ENCODE data around the gene DPH1.

DPH1 gene

DNA sequence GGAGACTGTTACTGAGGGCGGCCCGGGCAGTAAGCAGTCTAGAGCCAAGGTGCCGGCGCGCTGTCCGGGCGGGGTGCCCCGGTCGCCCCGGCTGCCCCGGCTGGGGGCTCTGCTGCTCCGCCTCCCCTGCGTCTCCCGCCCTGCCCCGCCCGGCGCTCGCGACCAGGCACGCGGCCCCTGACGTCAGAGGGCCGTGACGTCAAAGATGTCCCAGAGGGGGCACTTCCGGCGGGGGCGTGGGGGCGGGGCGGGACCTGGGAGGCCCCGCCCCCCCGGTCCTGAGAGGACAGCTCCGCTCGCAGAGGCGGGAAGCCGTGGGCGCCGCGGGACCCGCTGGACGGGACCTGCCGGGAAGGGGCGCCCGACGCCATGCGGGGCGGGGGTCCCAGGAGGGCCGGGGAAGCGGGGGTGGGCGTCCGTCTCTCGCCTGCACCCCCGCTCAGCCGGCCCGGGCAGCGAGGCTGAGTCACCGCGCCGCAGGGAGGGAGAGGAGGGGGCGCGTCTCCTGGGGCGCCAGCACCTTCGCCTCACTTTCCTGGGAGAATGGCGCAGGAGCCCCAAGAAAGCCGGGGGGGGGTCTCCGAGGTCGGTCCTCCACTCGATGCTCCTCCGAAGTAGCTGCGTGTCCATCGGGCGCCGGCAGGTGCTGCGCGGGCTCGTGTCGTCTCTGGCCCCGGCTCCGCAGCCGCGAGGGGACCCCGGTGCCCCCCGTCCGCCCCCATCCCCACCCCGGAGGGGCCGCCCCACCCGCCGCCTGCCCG lies 20.5 kb downstream of the DPH1 start:
- peak; percentile 57 for DNase-seq (ENCODE audit: low spot score)

GRCh38 chr17:2051061-2051932 lies 21.3 kb downstream of the DPH1 start:
- no peak for DNase-seq (ENCODE audit: low spot score)

DNA sequence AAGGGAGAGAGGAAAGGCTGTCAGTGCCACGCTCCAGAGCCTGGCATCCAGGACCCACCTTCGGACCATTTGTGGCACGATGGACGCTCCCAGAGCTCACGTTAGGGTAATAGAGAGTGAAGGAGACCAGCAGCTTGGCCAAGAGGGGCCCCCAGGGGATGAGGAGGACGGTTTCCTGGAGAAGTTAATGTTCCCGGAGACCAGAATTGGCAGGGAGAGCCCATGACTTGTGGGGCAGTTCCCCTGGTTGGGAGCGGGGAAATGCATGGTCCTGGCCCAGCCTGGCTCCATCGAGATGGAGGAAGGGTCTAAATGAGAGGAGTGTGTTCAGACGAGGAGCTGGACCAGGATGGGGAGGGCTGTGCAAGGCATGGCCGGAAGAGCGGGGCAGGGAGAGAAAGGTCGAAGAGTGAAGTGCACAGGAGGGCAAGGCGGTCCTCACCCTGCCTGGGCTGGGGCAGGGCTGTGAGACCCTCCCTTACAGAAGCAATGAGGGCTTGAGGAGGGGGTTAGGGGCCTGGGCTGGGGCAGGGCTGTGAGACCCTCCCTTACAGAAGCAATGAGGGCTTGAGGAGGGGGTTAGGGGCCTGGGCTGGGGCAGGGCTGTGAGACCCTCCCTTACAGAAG lies 22.1 kb downstream of the DPH1 start:
- DNase-seq (ENCODE audit: low spot score): no peak

- peak; percentile 63 for DNase-seq (ENCODE audit: low spot score)
Measured at GRCh38 chr17:2053380-2054261, 23.7 kb downstream of the DPH1 start.

DNA sequence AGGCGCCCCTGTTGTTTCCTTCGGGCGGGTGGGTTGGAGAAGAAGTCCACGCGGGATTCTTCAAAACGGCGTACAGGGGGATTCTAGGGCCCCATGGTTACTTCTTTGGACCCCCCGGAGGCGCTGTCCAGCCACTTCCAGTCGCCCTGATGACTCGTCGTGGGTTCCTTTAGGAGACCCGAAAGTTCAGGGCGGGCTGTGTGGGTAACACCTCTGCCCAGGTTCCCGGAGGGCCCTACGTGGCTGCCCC lies 24.2 kb downstream of the DPH1 start:
- no peak for DNase-seq (ENCODE audit: low spot score)

- DNase-seq (ENCODE audit: low spot score): peak; percentile 83
Measured at GRCh38 chr17:2054512-2055291, 24.7 kb downstream of the DPH1 start, which contains the start of gene HIC1. HIC1 (plus strand) TSS chr17:2055103; CDS start chr17:2056691, 1,588 bp downstream.

- no peak for DNase-seq (ENCODE audit: low spot score)
Measured at GRCh38 chr17:2055292-2056205, 25.6 kb downstream of the DPH1 start.

DNA sequence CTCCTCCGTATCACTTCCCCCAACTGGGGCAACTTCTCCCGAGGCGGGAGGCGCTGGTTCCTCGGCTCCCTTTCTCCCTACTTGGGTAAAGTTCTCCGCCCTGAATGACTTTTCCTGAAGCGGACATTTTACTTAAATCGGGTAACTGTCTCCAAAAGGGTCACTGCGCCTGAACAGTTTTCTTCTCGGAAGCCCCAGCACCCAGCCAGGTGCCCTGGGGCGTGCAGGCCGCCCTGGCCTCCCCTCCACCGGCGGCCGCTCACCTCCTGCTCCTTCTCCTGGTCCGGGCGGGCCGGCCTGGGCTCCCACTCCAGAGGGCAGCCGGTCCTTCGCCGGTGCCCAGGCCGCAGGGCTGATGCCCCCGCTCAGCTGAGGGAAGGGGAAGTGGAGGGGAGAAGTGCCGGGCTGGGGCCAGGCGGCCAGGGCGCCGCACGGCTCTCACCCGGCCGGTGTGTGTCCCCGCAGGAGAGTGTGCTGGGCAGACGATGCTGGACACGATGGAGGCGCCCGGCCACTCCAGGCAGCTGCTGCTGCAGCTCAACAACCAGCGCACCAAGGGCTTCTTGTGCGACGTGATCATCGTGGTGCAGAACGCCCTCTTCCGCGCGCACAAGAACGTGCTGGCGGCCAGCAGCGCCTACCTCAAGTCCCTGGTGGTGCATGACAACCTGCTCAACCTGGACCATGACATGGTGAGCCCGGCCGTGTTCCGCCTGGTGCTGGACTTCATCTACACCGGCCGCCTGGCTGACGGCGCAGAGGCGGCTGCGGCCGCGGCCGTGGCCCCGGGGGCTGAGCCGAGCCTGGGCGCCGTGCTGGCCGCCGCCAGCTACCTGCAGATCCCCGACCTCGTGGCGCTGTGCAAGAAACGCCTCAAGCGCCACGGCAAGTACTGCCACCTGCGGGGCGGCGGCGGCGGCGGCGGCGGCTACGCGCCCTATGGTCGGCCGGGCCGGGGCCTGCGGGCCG lies 26.5 kb downstream of the DPH1 start:
- DNase-seq (ENCODE audit: low spot score): peak; percentile 79

GRCh38 chr17:2057175-2057759 lies 27.3 kb downstream of the DPH1 start:
- DNase-seq (ENCODE audit: low spot score): no peak

DNA sequence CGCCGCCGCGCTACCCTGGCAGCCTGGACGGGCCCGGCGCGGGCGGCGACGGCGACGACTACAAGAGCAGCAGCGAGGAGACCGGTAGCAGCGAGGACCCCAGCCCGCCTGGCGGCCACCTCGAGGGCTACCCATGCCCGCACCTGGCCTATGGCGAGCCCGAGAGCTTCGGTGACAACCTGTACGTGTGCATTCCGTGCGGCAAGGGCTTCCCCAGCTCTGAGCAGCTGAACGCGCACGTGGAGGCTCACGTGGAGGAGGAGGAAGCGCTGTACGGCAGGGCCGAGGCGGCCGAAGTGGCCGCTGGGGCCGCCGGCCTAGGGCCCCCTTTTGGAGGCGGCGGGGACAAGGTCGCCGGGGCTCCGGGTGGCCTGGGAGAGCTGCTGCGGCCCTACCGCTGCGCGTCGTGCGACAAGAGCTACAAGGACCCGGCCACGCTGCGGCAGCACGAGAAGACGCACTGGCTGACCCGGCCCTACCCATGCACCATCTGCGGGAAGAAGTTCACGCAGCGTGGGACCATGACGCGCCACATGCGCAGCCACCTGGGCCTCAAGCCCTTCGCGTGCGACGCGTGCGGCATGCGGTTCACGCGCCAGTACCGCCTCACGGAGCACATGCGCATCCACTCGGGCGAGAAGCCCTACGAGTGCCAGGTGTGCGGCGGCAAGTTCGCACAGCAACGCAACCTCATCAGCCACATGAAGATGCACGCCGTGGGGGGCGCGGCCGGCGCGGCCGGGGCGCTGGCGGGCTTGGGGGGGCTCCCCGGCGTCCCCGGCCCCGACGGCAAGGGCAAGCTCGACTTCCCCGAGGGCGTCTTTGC lies 28.0 kb downstream of the DPH1 start:
- no peak for DNase-seq (ENCODE audit: low spot score)

DNA sequence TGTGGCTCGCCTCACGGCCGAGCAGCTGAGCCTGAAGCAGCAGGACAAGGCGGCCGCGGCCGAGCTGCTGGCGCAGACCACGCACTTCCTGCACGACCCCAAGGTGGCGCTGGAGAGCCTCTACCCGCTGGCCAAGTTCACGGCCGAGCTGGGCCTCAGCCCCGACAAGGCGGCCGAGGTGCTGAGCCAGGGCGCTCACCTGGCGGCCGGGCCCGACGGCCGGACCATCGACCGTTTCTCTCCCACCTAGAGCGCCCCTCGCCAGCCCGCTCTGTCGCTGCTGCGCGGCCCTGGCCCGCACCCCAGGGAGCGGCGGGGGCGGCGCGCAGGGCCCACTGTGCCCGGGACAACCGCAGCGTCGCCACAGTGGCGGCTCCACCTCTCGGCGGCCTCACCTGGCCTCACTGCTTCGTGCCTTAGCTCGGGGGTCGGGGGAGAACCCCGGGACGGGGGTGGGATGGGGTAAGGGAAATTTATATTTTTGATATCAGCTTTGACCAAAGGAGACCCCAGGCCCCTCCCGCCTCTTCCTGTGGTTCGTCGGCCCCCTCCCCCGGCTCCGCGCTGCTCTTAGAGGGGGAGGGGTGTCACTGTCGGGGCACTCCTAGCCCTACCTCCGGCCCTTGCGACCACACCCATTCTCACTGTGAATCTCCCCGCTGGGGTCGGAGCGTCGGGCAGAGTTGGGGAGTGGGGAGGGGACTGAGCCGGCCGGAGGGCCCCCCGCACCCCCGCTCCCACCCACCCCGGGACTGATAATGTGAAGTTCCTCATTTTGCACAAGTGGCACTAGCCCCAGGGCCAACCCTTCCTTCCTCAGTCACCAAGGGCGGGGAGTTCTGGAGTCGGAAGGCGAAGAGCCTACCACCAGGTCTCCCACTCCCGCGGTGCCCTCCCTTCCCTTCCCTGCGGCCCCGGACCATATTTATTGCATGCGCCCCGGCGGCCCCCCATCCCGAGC lies 28.9 kb downstream of the DPH1 start:
- DNase-seq (ENCODE audit: low spot score): peak; percentile 32

GRCh38 chr17:2059547-2060384 lies 29.8 kb downstream of the DPH1 start:
- no peak for DNase-seq (ENCODE audit: low spot score)

GRCh38 chr17:2060385-2060658 lies 30.4 kb downstream of the DPH1 start:
- DNase-seq (ENCODE audit: low spot score): no peak

GRCh38 chr17:2060681-2061440 lies 30.9 kb downstream of the DPH1 start:
- DNase-seq (ENCODE audit: low spot score): no peak

DNA sequence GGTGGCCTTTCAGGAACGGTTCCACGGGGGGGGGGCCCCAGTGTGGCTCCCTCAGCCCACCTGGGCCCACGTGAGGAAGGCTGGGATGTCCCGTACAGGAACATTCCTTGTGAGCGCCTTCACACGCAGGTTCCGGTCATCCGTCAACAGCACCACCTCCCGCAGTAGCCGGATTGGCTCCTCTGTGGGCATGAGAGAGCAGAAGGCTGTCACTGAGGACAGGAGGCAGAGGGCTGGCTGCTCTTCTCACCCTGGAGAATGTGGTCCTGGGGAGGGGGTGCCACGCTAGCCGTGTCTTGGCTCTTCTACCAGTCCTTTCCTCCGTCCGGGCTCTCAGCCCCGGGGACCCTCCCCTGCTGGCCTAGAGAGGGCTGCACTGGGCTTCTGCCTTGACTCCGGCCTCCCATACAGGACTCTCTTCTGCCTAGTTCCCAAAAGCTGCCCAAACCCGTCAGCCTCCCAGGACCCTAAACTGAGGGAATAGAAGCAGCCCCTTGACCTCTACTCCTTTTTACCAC lies 31.5 kb downstream of the DPH1 start:
- DNase-seq (ENCODE audit: low spot score): no peak

Measured in HuH-7 (cell line).